ENCODE results near the gene LGALS12.
"Not testable (repeated sequence)": the region's sequence is repeated elsewhere in the genome, so short reads cannot be mapped to it uniquely, and the experiment has no call there.

The LGALS12 gene

GRCh38 chr11:63534895-63535461, 29.1 kb downstream of the LGALS12 start:
- DNase-seq: no peak

GRCh38 chr11:63535734-63536133, 29.9 kb downstream of the LGALS12 start:
- no peak for DNase-seq

- DNase-seq: no peak
Observed at GRCh38 chr11:63536669-63537292, 30.9 kb downstream of the LGALS12 start, which contains the start of gene PLAAT4. Gene PLAAT4, plus strand, starts transcription at chr11:63536808. Its CDS starts 61 bp downstream, at chr11:63536869.

GRCh38 chr11:63537293-63538101, 31.6 kb downstream of the LGALS12 start:
- DNase-seq: no peak

GRCh38 chr11:63542506-63542905, 36.6 kb downstream of the LGALS12 start:
- not testable (repeated sequence) for DNase-seq

GRCh38 chr11:63543711-63544110, 37.8 kb downstream of the LGALS12 start:
- no peak for DNase-seq

- no peak for DNase-seq
Observed at GRCh38 chr11:63547061-63547460, 41.2 kb downstream of the LGALS12 start.

- DNase-seq: no peak
Observed at GRCh38 chr11:63548178-63548577, 42.3 kb downstream of the LGALS12 start.

GRCh38 chr11:63549411-63549810, 43.5 kb downstream of the LGALS12 start:
- DNase-seq: no peak

GRCh38 chr11:63550156-63550700, 44.3 kb downstream of the LGALS12 start:
- not testable (repeated sequence) for DNase-seq

- DNase-seq: no peak
Observed at GRCh38 chr11:63551091-63551888, 45.4 kb downstream of the LGALS12 start.

- DNase-seq: no peak
Observed at GRCh38 chr11:63551889-63552266, 46.0 kb downstream of the LGALS12 start.

- DNase-seq: no peak
Observed at GRCh38 chr11:63552921-63553320, 47.0 kb downstream of the LGALS12 start.

GRCh38 chr11:63553759-63554158, 47.9 kb downstream of the LGALS12 start:
- DNase-seq: no peak

GRCh38 chr11:63554877-63555223, 49.0 kb downstream of the LGALS12 start:
- no peak for DNase-seq

- no peak for DNase-seq
Observed at GRCh38 chr11:63556404-63557013, 50.6 kb downstream of the LGALS12 start.

GRCh38 chr11:63557570-63557969, 51.7 kb downstream of the LGALS12 start:
- no peak for DNase-seq

- no peak for DNase-seq
Observed at GRCh38 chr11:63558459-63559157, 52.7 kb downstream of the LGALS12 start.

GRCh38 chr11:63560506-63561180, 54.8 kb downstream of the LGALS12 start:
- DNase-seq: no peak

- no peak for DNase-seq
Observed at GRCh38 chr11:63563201-63564055, 57.5 kb downstream of the LGALS12 start, which contains the start of gene PLAAT2. Gene PLAAT2, minus strand, starts transcription at chr11:63563379. Its CDS starts 55 bp downstream, at chr11:63563324.
